GM18873 (cell line): ENCODE results near the gene CELA2A.
"Not testable (repeated sequence)": the region's sequence is repeated elsewhere in the genome, so short reads cannot be mapped to it uniquely, and the experiment has no call there.

ENCODE experiments used
- ATAC-seq: cut with Tn5 transposase; IDR thresholded peaks from one replicate; pipeline ENCODE4 v1.9.1; 2021; ENCODE audit warnings: mild to moderate bottlenecking, moderate library complexity, moderate number of reproducible peaks; ENCODE audit not compliant: unreplicated experiment, low FRiP score

The CELA2A gene

DNA sequence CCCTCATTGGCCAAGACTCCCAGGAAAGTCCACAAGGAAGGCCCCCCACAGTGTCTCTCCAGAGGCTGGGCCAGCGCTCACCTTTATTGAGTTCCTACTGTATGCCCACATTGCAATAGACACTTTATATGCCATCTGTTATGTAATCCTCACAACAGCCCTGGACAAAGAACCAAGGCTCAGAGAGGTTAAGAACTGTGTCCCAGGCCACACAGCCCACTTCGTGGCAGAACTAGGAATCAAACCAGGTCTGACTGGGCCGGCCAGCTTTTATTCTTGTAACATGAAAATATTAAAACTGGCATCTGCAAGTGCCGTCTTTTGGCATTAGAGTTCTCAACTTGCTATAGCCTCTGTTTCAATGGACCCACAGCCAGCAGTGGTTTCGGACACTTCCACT, 13.8 kb upstream of the CELA2A start:
- no peak for ATAC-seq

DNA sequence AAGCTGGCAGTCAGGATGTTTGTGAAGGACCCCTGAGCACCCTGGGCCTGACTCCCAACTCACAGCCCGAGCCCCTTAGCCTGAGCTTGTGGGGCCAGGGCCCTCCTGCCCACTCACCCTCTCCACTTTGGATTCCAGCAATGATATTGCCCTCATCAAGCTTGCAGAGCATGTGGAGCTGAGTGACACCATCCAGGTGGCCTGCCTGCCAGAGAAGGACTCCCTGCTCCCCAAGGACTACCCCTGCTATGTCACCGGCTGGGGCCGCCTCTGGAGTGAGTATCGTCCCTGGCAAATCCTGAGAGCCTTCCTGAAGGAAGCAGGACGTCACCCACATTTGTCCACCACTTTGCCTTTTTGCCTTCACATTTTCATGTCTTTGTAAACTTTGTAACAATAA, 13.3 kb upstream of the CELA2A start:
- no peak for ATAC-seq

DNA sequence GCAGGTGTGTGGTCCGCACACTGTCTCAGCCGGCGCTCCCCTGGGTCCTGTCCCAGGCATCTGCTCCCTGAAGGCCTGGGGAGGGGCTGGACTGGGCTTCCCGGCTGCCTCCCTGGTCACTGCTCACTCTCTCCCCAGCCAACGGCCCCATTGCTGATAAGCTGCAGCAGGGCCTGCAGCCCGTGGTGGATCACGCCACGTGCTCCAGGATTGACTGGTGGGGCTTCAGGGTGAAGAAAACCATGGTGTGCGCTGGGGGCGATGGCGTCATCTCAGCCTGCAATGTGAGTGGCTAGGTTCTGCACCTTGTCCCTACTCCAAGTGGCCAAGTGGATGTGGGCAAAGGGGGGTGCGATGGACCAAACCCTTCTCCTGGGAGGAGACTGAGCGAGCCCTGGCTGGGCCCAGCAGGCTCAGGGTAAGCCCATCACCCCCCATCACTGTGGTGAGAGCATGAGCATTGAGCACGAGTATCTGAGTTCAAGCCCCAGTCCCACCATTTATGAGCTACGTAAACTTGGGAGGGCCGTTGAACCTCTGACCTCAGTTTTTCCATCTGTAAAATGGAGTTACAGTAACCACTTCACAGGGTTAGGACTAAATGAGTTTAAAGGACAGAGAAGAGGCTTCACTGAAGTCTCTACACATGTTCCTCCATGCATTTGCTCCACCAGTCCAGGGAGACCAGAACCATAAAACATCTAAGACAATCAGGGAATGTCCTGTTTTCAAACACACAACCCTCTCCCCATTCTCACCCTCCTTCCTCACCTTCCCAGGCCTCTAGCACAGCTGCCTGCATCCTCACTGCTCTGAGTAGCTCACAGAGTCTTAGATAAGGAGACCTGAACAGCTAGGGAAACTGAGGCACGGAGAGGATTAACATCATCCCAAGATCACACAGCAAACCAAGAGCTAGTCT, 11.8 kb upstream of the CELA2A start:
- no peak for ATAC-seq

DNA sequence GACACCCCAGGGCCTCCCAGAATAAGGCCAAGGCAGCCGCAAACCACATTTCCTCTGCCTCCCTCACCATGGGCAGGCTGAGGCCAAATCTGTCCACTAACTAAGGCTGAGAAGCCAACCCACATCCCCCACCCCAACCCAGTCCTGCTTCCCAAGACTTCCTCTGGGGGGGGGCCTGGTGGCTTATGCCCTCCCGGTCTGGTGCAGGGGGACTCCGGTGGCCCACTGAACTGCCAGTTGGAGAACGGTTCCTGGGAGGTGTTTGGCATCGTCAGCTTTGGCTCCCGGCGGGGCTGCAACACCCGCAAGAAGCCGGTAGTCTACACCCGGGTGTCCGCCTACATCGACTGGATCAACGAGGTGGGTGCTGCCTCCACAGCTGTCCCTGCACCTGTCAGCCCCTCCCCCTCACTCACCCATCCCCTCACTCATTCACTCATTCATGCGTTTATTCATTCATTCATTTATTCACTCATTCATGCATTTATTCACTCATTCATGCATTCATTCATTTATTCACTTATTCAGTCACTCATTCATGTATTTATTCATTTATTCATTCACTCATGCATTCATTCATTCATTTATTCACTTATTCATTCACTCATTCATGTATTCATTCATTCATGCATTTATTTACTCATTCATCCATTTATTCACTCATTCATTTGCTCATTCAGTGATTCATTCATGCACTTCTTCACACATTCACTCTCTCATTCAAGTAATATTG, 11.0 kb upstream of the CELA2A start:
- no peak for ATAC-seq

DNA sequence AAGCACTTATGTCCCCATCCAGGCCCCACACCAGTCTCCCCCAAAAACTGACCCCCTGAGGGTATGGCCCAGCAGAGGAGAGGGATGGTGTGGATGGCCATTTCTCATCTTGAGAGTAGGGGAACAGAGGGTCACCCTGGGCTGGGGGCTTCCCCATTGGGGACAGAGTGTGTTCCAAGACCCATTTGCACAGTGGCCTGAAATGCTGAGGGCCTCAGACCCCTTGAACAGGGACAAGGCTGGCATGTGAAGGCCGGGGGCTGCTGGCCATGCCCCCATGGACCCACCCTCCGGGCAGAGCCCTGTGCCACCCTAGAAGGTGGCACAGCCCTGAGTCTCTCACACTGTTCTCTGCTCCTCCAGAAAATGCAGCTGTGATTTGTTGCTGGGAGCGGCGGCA, 10.3 kb upstream of the CELA2A start:
- ATAC-seq, result no peak

DNA sequence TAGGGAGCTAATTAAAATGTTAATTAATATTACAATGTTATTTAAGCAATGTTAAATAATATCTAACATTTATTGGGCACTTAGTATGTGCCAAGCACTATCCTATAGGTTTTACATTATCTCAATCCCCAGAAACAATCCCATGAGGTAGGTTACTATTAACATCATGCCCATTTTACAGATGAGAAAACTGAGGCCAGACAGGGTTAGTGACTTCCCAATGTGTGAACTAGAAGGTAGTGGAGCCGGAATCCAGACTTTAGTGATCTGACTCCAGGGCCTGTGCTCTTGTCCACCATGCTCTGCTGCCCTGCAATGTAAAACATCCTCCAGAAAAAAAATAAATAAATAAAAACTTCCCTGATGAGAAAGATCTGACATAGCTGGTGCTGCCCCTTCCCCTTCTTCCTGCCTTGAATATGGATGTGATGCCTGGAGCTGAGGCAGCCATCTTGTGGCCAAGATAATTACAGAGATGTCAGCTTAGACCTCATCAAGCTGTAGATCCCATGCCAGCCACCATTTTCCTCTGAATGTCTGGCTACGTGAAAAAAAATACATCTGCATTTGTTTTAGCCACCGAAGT, 7.6 kb upstream of the CELA2A start:
- ATAC-seq, result no peak

DNA sequence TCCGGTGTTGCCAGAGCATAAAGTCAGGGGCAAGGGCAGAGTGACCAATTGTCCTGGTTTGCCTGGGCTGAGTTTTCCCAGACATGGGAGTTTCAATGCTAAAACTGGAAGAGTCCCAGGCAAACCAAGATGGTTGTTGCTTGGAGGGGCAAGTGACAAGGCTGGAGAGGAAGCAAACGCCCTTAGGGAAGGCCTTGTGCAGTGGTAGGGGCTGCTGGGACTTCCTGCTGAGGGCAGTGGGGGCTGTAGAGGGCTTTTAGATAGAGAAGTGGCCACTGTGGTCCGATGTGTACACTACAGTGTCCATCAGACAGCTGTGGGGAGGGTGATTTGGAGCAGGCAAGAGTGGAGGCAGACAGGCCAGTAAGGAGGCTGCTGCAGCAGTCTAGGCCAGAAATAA, 7.0 kb upstream of the CELA2A start:
- ATAC-seq, result no peak

DNA sequence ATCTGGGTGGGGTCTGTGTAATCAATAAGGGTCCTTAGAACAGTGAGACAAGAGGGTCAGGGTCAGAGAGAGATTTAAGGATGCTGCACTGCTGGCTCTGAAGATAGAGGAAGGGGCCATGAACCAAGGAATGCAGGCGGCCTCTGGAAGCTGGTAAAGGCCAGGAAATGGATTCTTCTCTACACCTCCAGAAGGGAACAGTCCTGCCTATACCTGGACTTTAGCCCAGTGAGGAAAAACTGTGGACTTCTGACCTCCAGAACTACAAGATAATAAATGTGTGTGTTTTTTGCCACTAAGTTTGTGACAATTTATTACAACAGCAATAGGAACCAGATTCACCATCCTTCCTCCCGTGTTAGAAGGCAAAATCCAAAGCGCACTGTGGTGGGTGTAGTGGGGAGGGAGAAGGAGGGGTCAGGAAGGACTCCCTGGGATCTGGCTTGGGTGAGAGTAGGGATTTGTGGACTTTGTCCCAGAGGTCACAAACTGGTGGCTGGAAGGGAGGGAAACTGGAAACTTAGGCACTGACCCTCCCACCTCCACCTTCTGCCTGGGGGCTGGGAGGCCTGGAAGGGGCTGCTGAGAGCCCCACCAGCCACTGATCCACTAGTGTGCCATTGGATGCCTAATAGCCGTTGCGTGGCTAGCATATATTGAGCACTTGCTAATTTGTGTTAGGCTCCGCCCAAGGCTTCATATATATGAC, 5.4 kb upstream of the CELA2A start:
- no peak for ATAC-seq

DNA sequence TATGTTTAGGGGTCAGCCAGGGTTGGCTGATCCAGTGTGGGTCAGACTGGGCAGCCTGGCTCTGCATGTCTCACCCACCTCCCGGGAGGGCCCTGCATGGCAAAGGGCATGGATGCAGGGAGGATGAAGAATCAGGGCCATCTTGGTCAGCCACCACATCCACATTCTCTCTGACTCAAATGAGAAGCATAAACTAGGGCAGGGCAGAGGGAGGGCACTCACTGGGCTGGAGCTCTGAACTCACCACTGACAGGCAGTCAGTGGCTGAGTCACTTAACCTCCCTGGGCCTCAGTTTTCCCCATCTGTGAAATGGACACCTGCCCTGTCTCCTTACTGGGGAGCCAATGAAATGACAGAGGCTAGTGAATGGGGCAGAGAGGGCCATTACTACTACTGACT, 4.3 kb upstream of the CELA2A start:
- no peak for ATAC-seq

DNA sequence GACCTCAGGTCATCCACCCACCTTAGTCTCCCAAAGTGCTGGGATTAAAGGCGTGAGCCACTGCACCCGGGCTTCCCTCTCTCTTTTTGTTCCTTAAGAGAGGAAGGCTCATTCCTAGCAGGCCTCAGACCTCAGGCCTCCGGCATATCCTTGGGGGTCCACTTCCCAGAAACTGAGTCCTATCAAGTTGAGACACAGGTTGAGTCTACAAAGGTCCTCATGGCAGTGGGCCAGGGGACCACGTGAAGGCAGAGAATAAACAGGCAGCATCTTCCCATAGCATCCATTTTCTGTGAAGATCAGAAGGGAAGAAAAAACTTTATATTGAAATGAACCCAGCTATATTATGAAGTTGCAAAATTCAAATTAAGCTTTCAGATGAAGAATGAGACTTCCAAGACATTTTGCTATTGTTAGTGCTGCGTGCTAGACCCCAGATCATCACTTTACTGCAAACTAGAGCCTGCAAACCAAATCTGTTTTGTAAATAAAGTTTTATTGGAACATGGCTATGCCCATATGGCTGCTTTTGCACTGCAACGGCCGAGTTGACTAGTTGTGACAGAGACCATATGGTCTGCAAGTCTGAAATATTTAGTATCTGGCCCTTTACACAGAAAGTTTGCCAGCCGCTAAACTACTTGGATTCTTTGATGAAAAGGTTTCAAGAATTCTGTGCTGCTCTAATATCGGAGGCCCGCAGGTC, 3.5 kb upstream of the CELA2A start:
- no peak for ATAC-seq

DNA sequence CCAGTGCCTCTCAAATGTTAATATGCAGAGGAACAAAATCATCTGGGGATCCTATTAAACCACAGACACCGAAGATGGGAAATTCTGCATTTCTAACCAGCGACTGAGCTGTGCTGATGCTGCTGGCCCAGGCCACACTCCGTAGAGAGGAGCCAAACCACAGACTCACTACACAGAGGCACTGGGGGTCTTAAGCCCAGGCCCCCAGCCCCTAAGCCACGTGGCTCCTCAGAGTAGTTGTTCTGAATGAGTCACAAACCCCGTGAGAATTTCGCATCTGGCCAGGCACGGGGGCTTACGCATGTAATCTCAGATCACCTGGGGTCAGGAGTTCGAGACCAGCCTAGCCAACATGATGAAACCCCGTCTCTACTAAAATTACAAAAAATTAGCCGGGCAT, 2.8 kb upstream of the CELA2A start:
- ATAC-seq, result no peak

DNA sequence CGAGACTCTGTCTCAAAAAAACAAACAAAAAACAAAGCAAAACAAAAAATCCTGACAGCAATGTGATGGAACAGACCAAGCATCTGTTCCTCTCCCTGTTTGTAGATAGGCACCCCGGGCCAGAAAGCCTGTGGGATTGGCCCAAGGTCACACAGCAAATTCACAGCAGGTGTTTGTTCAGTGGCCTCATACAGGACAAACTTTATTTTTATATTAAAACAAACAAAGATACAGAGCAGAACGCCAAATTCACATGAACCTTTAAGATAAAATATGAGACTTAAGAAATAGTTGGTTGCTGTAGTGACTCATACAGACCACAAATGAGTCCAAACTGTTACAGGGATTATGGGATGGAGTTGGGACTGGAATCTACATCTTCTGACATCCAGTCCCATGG, 2.3 kb upstream of the CELA2A start:
- no peak for ATAC-seq

DNA sequence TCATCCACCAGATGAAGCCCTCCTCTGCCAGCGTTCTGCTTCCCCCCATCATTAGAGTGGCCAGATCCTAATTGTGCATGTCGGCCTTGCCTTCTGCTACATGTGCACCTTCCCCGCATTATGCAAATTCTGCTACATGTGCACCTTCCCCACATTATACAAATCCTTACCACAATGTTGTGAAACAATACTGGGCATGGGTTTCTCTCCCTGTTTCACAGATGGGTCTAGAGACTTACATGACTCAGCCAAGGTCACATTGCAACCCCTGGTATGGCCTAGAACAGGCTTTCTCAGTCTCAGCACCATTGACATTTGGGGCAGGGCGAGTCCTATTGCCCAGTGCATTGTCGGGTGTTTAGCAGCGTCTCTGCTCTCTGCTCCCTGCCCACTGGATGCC, 1.0 kb upstream of the CELA2A start:
- ATAC-seq, result no peak

DNA sequence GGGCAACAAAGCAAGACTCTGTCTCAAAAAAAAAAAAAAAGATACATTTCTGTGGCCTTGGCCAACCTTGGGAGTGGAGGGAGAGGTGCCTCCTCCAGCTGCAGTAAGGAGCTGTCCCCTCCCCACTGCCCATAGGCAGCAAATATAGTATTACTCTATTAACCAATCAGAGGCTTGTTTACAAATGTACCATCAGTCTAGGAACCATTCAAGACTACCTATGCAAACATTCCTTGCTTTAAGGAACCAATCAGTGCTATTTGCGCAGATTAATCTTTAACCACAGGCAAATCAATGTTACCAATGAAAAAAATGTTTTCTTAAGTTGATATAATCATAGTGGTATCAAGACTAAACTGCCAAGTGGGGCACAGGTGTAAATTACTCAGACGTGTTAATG, 1.1 kb downstream of the CELA2A start:
- no peak for ATAC-seq

DNA sequence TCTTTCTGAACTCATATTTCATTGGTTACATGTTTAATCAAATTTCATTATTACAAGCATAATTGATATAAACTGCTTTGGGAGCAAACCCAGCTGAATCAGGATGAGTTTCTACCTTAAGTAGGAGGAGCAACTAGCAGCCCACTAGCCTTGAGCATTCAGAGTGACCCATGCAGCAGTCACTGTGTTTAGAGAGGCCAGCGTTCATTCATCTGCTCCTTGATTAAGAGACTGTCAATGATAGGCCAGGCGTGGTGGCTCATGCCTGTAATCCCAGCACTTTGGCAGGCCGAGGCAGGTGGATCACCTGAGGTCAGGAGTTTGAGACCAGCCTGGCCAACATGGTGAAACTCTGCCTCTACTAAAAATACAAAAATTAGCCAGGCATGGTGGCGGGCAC, 1.9 kb downstream of the CELA2A start:
- ATAC-seq, result not testable (repeated sequence)

DNA sequence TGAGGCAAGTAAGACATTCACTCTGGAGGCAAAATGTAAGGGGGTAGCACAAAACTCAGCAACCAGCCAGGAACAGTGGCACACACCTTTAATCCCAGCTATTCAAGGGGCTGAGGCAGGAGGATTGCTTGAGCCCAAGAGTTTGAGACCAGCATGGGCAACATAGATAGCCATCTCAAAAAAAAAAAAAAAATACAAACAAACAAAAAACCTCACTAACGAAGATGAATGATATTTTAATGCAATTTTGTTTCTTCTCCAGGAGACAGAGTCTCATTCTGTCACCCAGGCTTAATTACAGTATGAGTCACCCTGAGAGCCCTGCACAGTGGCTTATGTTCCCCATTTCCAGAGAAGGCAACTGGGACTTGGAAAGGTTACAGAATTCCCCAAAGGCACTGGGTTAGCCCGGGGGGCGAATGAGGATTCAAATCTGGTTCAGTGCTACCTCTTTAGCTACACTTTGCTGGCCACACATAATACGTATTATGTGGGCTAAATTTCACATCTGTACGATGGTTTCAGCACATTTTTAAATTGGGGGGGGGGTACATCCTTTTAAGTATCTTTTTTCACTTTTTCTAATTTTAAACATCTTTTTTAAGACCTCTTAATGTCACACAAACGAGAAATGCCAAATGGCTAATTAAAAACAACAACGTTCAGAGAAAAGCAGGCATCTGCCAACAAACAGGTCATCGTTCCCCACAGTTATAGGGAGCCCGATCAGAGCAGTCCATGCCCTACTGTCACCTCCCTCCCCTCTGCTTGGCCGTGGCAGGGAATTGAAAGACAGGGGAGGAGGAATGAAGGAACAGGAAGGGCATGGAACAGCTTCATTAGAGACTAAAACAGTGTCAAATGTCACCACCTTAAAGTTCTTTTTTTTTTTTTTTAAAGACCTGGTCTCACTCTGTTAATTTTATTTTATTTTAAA, 3.5 kb downstream of the CELA2A start:
- no peak for ATAC-seq

DNA sequence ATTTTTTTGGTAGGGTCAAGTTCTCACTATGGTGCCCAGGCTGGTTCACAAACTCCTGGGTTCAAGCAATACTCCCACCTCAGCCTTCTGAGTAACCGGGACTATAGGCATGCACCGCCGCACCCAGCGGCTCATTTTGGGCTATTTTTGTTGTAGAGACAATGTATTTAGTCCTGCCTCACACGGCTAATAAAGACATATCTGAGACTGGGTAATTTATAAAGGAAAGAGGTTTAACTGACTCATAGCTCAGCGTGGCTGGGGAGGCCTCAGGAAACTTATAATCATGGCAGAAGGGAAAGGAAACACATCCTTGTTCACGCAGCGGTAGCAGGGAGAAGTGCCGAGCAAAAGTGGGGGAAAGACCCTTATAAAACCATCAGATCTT, 4.2 kb downstream of the CELA2A start:
- no peak for ATAC-seq

DNA sequence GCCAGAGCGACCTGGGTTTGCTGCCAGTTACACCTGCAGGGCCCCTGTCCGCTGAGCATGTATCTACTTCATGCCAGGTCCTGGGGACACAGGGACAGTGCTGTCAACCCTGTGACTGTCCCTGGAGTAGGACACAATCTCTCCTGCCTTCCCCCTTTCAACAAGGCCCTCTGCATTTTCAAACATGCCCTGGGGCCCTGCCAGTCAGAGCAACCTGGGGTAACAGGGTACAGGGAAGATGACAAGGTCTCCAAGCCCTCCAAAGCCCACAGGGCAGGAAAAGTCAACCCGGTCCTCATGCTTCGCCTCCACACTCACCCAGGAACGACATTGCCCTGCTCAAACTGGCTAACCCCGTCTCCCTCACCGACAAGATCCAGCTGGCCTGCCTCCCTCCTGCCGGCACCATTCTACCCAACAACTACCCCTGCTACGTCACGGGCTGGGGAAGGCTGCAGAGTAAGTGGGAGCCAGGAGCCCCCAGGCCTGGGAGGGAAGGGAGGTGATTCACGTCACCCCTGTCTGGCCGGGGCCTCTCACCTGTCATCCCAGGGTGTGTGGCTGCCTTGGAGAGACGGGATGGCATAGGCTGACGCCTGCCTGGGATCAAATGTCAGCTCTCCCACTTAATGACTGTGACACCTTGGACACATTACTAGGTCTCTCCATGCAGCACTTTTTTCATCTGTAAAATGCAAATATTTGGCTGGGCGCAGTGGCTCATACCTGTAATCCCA, 6.7 kb downstream of the CELA2A start:
- ATAC-seq, result not testable (repeated sequence)

DNA sequence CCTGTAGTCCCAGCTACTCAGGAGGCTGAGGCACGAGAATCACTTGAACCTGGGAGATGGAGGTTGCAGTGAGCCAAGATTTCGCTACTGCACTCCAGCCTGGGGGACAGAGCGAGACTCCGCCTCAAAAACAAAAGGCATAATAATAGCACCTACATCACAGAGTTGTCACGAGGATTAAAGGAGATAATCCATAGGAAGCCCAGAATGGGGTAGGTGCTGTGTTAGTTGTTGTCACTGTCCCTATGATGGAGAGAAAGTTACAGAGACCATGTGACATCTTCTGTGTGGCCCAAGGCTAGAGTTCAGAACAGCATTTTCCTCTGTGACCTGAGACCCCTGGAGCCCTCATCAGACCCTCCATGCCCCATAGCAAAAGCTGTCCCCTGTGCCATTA, 7.4 kb downstream of the CELA2A start:
- ATAC-seq, result not testable (repeated sequence)
